ENCODE results near the gene MBP.
A peak's percentile ranks its signal among the peaks of the same experiment; 100 is the strongest.

The MBP gene

DNA sequence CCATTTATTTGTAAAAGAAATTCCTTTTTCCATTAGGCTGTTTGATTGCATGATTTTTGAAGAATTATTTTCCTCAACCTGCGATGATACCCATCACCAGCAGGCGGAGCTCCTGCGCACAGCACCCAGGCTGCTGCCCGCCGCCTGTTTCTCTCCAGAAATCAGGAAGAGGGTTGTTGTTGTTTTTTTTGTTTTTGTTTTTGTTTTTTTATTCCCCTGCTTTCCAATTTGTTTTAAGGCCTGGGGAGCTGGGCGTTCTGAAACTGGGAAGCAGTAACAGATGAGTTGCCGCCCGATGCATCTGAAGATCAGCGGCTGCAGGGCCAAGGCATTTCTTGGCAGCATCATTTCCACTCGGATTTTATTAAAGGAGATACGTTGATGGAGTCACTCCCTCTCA, 132.1 kb downstream of the MBP start:
- Histone ChIP-seq H3K9me3 (ENCODE audit: low read length) (no peaks in the 10 kb centered on the region), H3F3A (ENCODE audit: insufficient read depth, low read length) (no peaks in the 10 kb centered on the region), H3K36me3 (ENCODE audit: insufficient read depth, low read length) (no peaks in the 10 kb centered on the region; the same call in 1 of the 2 replicates), H3K9me2 (ENCODE audit: low read depth, low read length) (no peaks in the 10 kb centered on the region), H4K20me1 (ENCODE audit: insufficient read depth, low read length) (no peaks in the 10 kb centered on the region), H3K4me3 (ENCODE audit: low read depth, low read length, poor library complexity, severe bottlenecking) (no peak overlapping the region), H3K9ac (ENCODE audit: low read length) (no peak overlapping the region), H3K4me2 (ENCODE audit: low read length) (0 out of 2 replicates have a peak overlapping the region, but pooled peaks have one; percentile 0), H3K79me2 (ENCODE audit: insufficient read depth, low read length) (no peaks in the 10 kb centered on the region), H3K27ac (ENCODE audit: low read depth, low read length, poor library complexity, severe bottlenecking) (peak overlapping the region; percentile 81), H3K27me3 (ENCODE audit: insufficient read depth, low read length) (no peaks in the 10 kb centered on the region), H2AFZ (ENCODE audit: low read length) (no peak overlapping the region), H3K4me1 (ENCODE audit: insufficient read depth, low read length, severe bottlenecking) (peaks cover 54% of the 10 kb centered on the region)
- TF ChIP-seq, protein P1, sequence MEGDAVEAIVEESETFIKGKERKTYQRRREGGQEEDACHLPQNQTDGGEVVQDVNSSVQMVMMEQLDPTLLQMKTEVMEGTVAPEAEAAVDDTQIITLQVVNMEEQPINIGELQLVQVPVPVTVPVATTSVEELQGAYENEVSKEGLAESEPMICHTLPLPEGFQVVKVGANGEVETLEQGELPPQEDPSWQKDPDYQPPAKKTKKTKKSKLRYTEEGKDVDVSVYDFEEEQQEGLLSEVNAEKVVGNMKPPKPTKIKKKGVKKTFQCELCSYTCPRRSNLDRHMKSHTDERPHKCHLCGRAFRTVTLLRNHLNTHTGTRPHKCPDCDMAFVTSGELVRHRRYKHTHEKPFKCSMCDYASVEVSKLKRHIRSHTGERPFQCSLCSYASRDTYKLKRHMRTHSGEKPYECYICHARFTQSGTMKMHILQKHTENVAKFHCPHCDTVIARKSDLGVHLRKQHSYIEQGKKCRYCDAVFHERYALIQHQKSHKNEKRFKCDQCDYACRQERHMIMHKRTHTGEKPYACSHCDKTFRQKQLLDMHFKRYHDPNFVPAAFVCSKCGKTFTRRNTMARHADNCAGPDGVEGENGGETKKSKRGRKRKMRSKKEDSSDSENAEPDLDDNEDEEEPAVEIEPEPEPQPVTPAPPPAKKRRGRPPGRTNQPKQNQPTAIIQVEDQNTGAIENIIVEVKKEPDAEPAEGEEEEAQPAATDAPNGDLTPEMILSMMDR (IDR thresholded peaks at IDR 0.05; ENCODE audit: low read length): peak; percentile 97
- TF ChIP-seq EZH2 (IDR thresholded peaks at IDR 0.05; ENCODE audit: borderline replicate concordance, low read length): no peak

DNA sequence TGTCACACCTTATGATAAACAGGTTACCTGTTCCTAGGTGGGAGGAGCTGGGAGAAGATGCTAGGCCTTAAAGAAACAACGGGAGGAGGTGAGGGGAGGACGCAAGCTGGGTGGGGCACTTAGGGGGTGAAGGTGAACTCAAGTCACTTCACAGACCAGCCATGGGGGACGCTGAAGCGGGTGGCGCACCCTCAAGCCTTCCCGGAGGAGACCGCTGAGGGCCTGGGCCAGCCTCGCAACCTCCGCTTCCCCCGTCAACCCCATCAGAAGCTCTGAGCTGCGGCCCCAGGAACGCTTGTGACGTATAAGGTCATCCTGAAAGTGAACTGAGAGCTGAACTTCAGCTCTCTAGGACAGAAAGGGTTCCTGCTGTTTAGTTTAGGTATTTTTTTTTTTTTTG, 133.5 kb downstream of the MBP start:
- Histone ChIP-seq H4K20me1 (ENCODE audit: insufficient read depth, low read length) (no peaks in the 10 kb centered on the region), H3K27ac (ENCODE audit: low read depth, low read length, poor library complexity, severe bottlenecking) (no peak overlapping the region), H3F3A (ENCODE audit: insufficient read depth, low read length) (no peaks in the 10 kb centered on the region), H3K36me3 (ENCODE audit: insufficient read depth, low read length) (no peaks in the 10 kb centered on the region; the same call in 1 of the 2 replicates), H3K79me2 (ENCODE audit: insufficient read depth, low read length) (no peaks in the 10 kb centered on the region), H3K27me3 (ENCODE audit: insufficient read depth, low read length) (no peaks in the 10 kb centered on the region), H3K4me2 (ENCODE audit: low read length) (no peak overlapping the region), H3K9me3 (ENCODE audit: low read length) (0 out of 2 replicates have a peak, but pooled peaks cover 3% of the 10 kb centered on the region), H3K9me2 (ENCODE audit: low read depth, low read length) (no peaks in the 10 kb centered on the region), H2AFZ (ENCODE audit: low read length) (no peak overlapping the region), H3K9ac (ENCODE audit: low read length) (no peak overlapping the region), H3K4me3 (ENCODE audit: low read depth, low read length, poor library complexity, severe bottlenecking) (no peak overlapping the region), H3K4me1 (ENCODE audit: insufficient read depth, low read length, severe bottlenecking) (peaks cover 44% of the 10 kb centered on the region)
- TF ChIP-seq, protein P1 (IDR thresholded peaks at IDR 0.05; ENCODE audit: low read length): no peak
- TF ChIP-seq EZH2 (IDR thresholded peaks at IDR 0.05; ENCODE audit: borderline replicate concordance, low read length): no peak

GRCh38 chr18:76997951-76998808, 134.4 kb downstream of the MBP start:
- no peak for TF ChIP-seq EZH2 (IDR thresholded peaks at IDR 0.05; ENCODE audit: borderline replicate concordance, low read length)
- TF ChIP-seq, protein P1 (IDR thresholded peaks at IDR 0.05; ENCODE audit: low read length): no peak

More at GRCh38 chr18:76997951-76998808, 134.4 kb downstream of the MBP start:
- Histone ChIP-seq H3K79me2 (ENCODE audit: insufficient read depth, low read length) (no peaks in the 10 kb centered on the region), H2AFZ (ENCODE audit: low read length) (no peak overlapping the region), H3K27me3 (ENCODE audit: insufficient read depth, low read length) (no peaks in the 10 kb centered on the region), H3K9ac (ENCODE audit: low read length) (no peak overlapping the region), H3K4me2 (ENCODE audit: low read length) (no peak overlapping the region), H3K27ac (ENCODE audit: low read depth, low read length, poor library complexity, severe bottlenecking) (no peak overlapping the region), H3K4me1 (ENCODE audit: insufficient read depth, low read length, severe bottlenecking) (peaks cover 36% of the 10 kb centered on the region), H3K4me3 (ENCODE audit: low read depth, low read length, poor library complexity, severe bottlenecking) (no peak overlapping the region), H3K9me2 (ENCODE audit: low read depth, low read length) (no peaks in the 10 kb centered on the region), H4K20me1 (ENCODE audit: insufficient read depth, low read length) (no peaks in the 10 kb centered on the region), H3K9me3 (ENCODE audit: low read length) (0 out of 2 replicates have a peak, but pooled peaks cover 3% of the 10 kb centered on the region), H3K36me3 (ENCODE audit: insufficient read depth, low read length) (no peaks in the 10 kb centered on the region; the same call in 1 of the 2 replicates), H3F3A (ENCODE audit: insufficient read depth, low read length) (no peaks in the 10 kb centered on the region)
